Measurements from ENCODE around the gene METTL13. TPM values are rescaled to one million over a fixed set of nuclear protein-coding genes. Genes with fewer than 3 reads are reported as not detected.
"Not testable (repeated sequence)": the region's sequence is repeated elsewhere in the genome, so short reads cannot be mapped to it uniquely, and the experiment has no call there.

Gene METTL13
- total RNA-seq, 1 donor from 2014 or later = 56.5 TPM

GRCh38 chr1:171798311-171798710, 16.9 kb downstream of the METTL13 start:
- no peaks in the 10 kb centered on the region for H3K9me3 Mint-ChIP-seq
- H3K4me1 Mint-ChIP-seq (ENCODE audit: low read depth) = peaks cover 29% of the 10 kb centered on the region
- intact Hi-C loops (cut with micrococcal nuclease) = no loop called here
- H3K36me3 Mint-ChIP-seq (ENCODE audit: low read depth) = peaks cover 40% of the 10 kb centered on the region
- no peak overlapping the region for H3K27ac Mint-ChIP-seq
- H3K4me3 Mint-ChIP-seq = no peak overlapping the region
- DNase-seq (ENCODE audit: low spot score) = no peak
- no peaks in the 10 kb centered on the region for H3K27me3 Mint-ChIP-seq (ENCODE audit: insufficient read depth)

DNA sequence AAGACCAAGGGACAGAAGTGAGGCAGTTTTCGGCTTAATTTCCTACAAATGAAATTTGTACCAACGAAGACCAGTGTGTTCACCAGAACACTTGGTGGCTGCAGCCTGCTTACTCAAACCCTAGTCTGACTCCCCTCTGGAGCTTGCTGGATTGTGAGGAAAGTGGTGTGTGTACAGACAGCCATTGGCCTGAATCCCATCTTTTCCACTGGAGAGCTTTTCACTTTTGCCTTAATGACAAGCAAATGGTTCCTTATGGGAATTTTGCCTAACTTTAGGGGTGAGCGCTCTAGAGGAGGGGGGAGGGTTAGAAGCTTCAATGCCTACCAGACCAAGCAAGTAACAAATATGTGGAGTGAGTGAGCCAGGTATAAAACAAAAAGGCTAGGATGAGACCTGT, 17.3 kb downstream of the METTL13 start:
- no peak for DNase-seq (ENCODE audit: low spot score)
- H3K9me3 Mint-ChIP-seq = no peaks in the 10 kb centered on the region
- H3K27me3 Mint-ChIP-seq (ENCODE audit: insufficient read depth) = no peaks in the 10 kb centered on the region
- H3K36me3 Mint-ChIP-seq (ENCODE audit: low read depth) = peaks cover 37% of the 10 kb centered on the region
- H3K4me3 Mint-ChIP-seq = no peak overlapping the region
- H3K27ac Mint-ChIP-seq = no peak overlapping the region
- intact Hi-C loops (cut with micrococcal nuclease) = no loop called here
- peaks cover 24% of the 10 kb centered on the region for H3K4me1 Mint-ChIP-seq (ENCODE audit: low read depth)

DNA sequence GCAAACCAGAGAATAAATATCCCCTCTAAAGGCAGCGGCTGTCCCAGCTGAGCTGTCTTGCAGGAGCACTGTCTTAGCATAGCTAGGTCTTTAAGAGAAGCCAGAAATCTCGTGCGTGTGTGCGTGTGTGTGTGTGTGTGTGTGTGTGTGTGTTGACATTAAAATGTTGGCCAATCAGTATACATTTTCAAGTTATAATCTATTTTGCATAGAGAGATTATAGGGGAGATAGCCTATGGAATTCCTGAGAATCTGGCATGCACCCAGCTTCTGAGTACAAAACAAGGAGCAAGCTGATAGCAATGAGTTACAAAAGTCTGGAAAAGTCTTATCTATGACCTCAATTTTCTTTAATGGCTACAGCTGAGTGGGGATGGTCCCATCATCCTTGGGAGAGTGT, 17.7 kb downstream of the METTL13 start:
- Mint-ChIP-seq H3K27ac (no peak overlapping the region), H3K4me1 (ENCODE audit: low read depth) (peaks cover 20% of the 10 kb centered on the region), H3K9me3 (no peaks in the 10 kb centered on the region), H3K4me3 (no peak overlapping the region), H3K27me3 (ENCODE audit: insufficient read depth) (no peaks in the 10 kb centered on the region), H3K36me3 (ENCODE audit: low read depth) (peaks cover 33% of the 10 kb centered on the region)
- intact Hi-C loops (cut with micrococcal nuclease) = no loop called here
- DNase-seq (ENCODE audit: low spot score) = no peak

DNA sequence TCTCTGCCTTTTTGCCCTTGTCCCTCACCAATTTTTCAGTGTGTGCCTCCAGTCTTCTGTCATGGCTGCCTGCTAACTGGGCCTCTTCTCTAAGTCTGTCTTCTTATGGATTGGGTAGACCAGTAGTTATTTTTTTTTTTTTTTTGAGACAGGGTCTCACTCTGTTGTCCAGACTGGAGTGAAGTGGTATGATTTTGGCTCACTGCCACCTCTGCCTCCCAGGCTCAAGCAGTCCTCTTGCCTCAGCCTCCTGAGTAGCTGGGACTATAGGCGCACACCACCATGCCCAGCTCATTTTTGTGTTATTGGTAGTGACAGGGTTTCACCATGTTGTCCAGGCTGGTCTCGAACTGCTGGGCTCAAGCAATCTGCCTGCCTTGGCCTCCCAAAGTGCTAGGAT, 18.2 kb downstream of the METTL13 start:
- Mint-ChIP-seq H3K4me1 (ENCODE audit: low read depth) (peaks cover 15% of the 10 kb centered on the region), H3K36me3 (ENCODE audit: low read depth) (peaks cover 28% of the 10 kb centered on the region)
- not testable (repeated sequence) for H3K9me3 Mint-ChIP-seq; DNase-seq (ENCODE audit: low spot score); H3K27me3 Mint-ChIP-seq (ENCODE audit: insufficient read depth); H3K4me3 Mint-ChIP-seq; H3K27ac Mint-ChIP-seq
- intact Hi-C loops (cut with micrococcal nuclease) = loop anchor here (5.0 kb wide), 1 partner anchor 43 kb away; the partner anchor contains the start of gene DNM3

- Mint-ChIP-seq H3K36me3 (ENCODE audit: low read depth) (peaks cover 24% of the 10 kb centered on the region), H3K27ac (no peak overlapping the region), H3K27me3 (ENCODE audit: insufficient read depth) (no peaks in the 10 kb centered on the region), H3K4me1 (ENCODE audit: low read depth) (peaks cover 11% of the 10 kb centered on the region), H3K9me3 (no peaks in the 10 kb centered on the region), H3K4me3 (no peak overlapping the region)
- DNase-seq (ENCODE audit: low spot score) = no peak
- intact Hi-C loops (cut with micrococcal nuclease) = loop anchor here (5.0 kb wide), 1 partner anchor 42 kb away; the partner anchor contains the start of gene DNM3
These were observed 18.9 kb downstream of the METTL13 start for GRCh38 chr1:171800342-171800741.

GRCh38 chr1:171800851-171801250, 19.4 kb downstream of the METTL13 start:
- no peak for DNase-seq (ENCODE audit: low spot score)
- H3K9me3 Mint-ChIP-seq = no peaks in the 10 kb centered on the region
- H3K36me3 Mint-ChIP-seq (ENCODE audit: low read depth) = peaks cover 19% of the 10 kb centered on the region
- H3K4me1 Mint-ChIP-seq (ENCODE audit: low read depth) = peaks cover 15% of the 10 kb centered on the region
- H3K27ac Mint-ChIP-seq = no peak overlapping the region
- intact Hi-C loops (cut with micrococcal nuclease) = loop anchor here (1.0 to 5.0 kb wide), 2 partner anchors 41 to 184 kb away; partner anchors contain the start of gene DNM3
- H3K27me3 Mint-ChIP-seq (ENCODE audit: insufficient read depth) = no peaks in the 10 kb centered on the region
- no peak overlapping the region for H3K4me3 Mint-ChIP-seq

DNA sequence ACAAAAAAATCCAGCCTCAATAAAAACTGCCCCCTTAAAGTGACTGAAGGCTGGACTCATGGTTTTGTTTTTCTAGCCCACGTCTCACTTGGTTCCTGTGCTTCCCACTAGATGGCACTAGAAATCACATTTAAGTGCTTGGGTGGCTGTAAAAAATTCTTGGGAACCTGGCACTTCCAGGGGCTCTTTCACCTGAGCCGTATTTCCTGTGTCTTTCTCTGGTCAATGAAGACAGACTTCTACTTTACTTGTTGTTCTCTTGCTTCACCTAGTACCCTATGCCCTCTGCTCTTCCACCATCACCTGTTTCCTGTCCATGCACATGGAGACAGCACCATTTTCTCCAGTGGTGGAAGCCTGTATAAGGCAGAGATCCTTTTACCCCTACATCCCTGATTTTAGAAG, 20.0 kb downstream of the METTL13 start:
- intact Hi-C loops (cut with micrococcal nuclease) = loop anchor here (1.0 to 5.0 kb wide), 2 partner anchors 41 to 184 kb away; partner anchors contain the start of gene DNM3
- no peak for DNase-seq (ENCODE audit: low spot score)

GRCh38 chr1:171802207-171802606, 20.7 kb downstream of the METTL13 start:
- H3K27ac Mint-ChIP-seq = no peak overlapping the region
- DNase-seq (ENCODE audit: low spot score) = no peak
- intact Hi-C loops (cut with micrococcal nuclease) = loop anchor here (5.0 kb wide), 1 partner anchor 40 kb away; the partner anchor contains the start of gene DNM3
- no peaks in the 10 kb centered on the region for H3K27me3 Mint-ChIP-seq (ENCODE audit: insufficient read depth)
- H3K4me3 Mint-ChIP-seq = no peak overlapping the region
- H3K9me3 Mint-ChIP-seq = no peaks in the 10 kb centered on the region
- peaks cover 6% of the 10 kb centered on the region for H3K36me3 Mint-ChIP-seq (ENCODE audit: low read depth)
- H3K4me1 Mint-ChIP-seq (ENCODE audit: low read depth) = peaks cover 21% of the 10 kb centered on the region

More for the DNA sequence above, 20.0 kb downstream of the METTL13 start:
- H3K27ac Mint-ChIP-seq = no peak overlapping the region
- H3K27me3 Mint-ChIP-seq (ENCODE audit: insufficient read depth) = no peaks in the 10 kb centered on the region
- no peak overlapping the region for H3K4me3 Mint-ChIP-seq
- H3K36me3 Mint-ChIP-seq (ENCODE audit: low read depth) = peaks cover 14% of the 10 kb centered on the region
- H3K4me1 Mint-ChIP-seq (ENCODE audit: low read depth) = peaks cover 17% of the 10 kb centered on the region
- no peaks in the 10 kb centered on the region for H3K9me3 Mint-ChIP-seq

- H3K27me3 Mint-ChIP-seq (ENCODE audit: insufficient read depth) = no peaks in the 10 kb centered on the region
- no peak overlapping the region for H3K27ac Mint-ChIP-seq
- intact Hi-C loops (cut with micrococcal nuclease) = loop anchor here (5.0 kb wide), 1 partner anchor 39 kb away; the partner anchor contains the start of gene DNM3
- H3K9me3 Mint-ChIP-seq = no peaks in the 10 kb centered on the region
- peaks cover 21% of the 10 kb centered on the region for H3K4me1 Mint-ChIP-seq (ENCODE audit: low read depth)
- no peak overlapping the region for H3K4me3 Mint-ChIP-seq
- H3K36me3 Mint-ChIP-seq (ENCODE audit: low read depth) = no peaks in the 10 kb centered on the region
- no peak for DNase-seq (ENCODE audit: low spot score)
These were observed 21.6 kb downstream of the METTL13 start for GRCh38 chr1:171803045-171803444.

DNA sequence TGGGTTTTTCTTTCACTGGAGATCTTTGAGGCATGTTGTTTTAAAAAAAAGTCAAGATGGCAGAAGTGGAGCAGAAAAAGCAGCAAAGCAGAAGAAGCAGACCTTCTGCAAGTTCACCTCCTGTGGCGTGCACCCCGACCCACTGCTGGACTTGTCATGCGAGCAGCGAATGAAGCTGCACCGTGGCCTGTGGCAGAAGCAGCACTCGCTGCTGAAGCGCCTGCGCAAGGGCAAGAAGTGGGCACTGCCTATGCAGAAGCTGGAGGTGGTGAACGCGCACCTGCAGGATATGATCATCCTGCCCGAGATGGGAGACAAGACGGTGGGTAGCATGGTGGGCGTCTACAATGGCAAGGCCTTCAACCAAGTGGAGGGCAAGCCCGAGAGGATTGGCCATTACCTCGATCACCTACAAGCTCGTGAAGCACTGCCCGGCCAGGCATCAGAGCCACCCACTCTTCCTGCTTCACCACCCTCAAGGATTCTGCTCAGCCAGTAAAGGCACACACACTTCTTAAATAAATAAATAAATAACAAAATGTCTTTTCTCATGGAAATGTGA, 22.1 kb downstream of the METTL13 start:
- no peaks in the 10 kb centered on the region for H3K36me3 Mint-ChIP-seq (ENCODE audit: low read depth)
- H3K4me3 Mint-ChIP-seq = no peak overlapping the region
- no peak overlapping the region for H3K27ac Mint-ChIP-seq
- H3K27me3 Mint-ChIP-seq (ENCODE audit: insufficient read depth) = no peaks in the 10 kb centered on the region
- DNase-seq (ENCODE audit: low spot score) = no peak
- no peaks in the 10 kb centered on the region for H3K9me3 Mint-ChIP-seq
- peaks cover 21% of the 10 kb centered on the region for H3K4me1 Mint-ChIP-seq (ENCODE audit: low read depth)
- intact Hi-C loops (cut with micrococcal nuclease) = loop anchor here (5.0 kb wide), 1 partner anchor 39 kb away; the partner anchor contains the start of gene DNM3

DNA sequence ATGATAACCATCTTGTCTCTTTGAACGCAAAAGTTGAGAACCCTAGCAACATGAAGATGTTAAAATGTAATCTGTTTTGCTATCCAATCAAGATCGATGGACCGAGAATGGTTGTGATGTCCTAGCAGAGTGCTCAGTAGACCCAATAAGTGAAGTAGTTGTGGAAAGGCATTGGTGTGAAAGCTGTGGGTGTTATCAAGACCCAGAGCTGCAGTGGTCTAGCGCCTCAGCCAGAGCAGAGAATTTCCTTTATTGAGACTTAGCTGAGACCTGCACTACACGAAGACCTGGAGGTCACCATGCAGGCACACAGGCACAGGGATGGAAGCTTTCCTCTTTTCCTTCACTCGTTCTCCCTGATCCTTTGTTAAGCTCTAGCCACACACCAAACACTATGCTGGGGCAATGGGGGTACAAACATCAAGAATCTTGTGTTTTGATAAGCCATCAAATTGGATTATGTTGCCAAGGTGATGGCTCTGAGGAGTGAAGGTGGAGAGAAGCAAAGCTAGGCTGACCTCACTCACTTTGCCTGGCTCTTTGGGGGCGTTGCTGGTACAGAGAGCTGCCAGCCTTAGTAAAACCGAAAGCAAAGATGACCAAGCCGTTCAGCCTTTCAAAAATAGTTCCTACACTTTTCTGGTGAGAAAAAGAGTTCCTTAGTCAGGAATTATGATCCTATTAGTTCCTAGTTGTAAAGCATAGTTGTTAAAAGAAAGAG, 24.1 kb downstream of the METTL13 start:
- Mint-ChIP-seq H3K36me3 (ENCODE audit: low read depth) (no peaks in the 10 kb centered on the region), H3K4me3 (no peak overlapping the region), H3K4me1 (ENCODE audit: low read depth) (peaks cover 21% of the 10 kb centered on the region), H3K27ac (no peak overlapping the region), H3K27me3 (ENCODE audit: insufficient read depth) (no peaks in the 10 kb centered on the region), H3K9me3 (no peaks in the 10 kb centered on the region)
- DNase-seq (ENCODE audit: low spot score) = no peak
- intact Hi-C loops (cut with micrococcal nuclease) = no loop called here

DNA sequence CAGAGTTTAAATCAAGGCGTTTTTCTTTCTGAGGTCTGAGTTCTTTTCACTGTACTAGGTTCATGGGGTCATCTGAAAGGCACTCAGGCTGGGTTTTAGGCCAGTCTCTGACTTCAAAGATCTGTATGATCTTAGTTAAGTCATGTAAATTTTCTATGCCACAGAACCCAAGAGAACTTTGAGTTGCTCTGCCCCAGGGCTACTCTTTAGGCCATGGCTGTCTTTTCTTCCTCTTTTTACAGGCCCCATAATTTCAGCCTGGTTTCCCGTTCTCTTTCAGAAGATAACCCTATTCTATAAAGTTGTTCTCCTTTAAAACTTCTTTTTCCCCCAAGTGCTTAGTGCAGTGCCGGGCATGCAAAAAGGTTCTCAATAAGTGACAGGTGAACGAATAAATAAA, 26.1 kb downstream of the METTL13 start:
- Mint-ChIP-seq H3K27ac (no peak overlapping the region), H3K4me3 (no peak overlapping the region), H3K36me3 (ENCODE audit: low read depth) (no peaks in the 10 kb centered on the region), H3K9me3 (no peaks in the 10 kb centered on the region), H3K27me3 (ENCODE audit: insufficient read depth) (no peaks in the 10 kb centered on the region), H3K4me1 (ENCODE audit: low read depth) (peaks cover 13% of the 10 kb centered on the region)
- no peak for DNase-seq (ENCODE audit: low spot score)
- intact Hi-C loops (cut with micrococcal nuclease) = no loop called here

GRCh38 chr1:171809834-171810233, 28.4 kb downstream of the METTL13 start:
- Mint-ChIP-seq H3K4me3 (no peak overlapping the region), H3K36me3 (ENCODE audit: low read depth) (no peaks in the 10 kb centered on the region), H3K27ac (no peak overlapping the region), H3K9me3 (no peaks in the 10 kb centered on the region), H3K27me3 (ENCODE audit: insufficient read depth) (no peaks in the 10 kb centered on the region), H3K4me1 (ENCODE audit: low read depth) (peaks cover 18% of the 10 kb centered on the region)
- no peak for DNase-seq (ENCODE audit: low spot score)
- intact Hi-C loops (cut with micrococcal nuclease) = loop anchor here (10.0 kb wide), 1 partner anchor 465 kb away; no protein-coding TSS in a partner anchor
